Stimulated activated CD4-positive, alpha-beta T cell treated with anti-CD3 and anti-CD28 coated beads, Interleukin-4, amount 100 ng/mL, for 24 hours (primary cell): ENCODE data around the gene PKIB.
"Not testable (repeated sequence)": the region's sequence is repeated elsewhere in the genome, so short reads cannot be mapped to it uniquely, and the experiment has no call there.

Experiments used
- DNase-seq: peaks from one replicate; pipeline ENCODE4 v3.0.0-alpha.2; 2020

PKIB gene, protein sequence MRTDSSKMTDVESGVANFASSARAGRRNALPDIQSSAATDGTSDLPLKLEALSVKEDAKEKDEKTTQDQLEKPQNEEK

DNA sequence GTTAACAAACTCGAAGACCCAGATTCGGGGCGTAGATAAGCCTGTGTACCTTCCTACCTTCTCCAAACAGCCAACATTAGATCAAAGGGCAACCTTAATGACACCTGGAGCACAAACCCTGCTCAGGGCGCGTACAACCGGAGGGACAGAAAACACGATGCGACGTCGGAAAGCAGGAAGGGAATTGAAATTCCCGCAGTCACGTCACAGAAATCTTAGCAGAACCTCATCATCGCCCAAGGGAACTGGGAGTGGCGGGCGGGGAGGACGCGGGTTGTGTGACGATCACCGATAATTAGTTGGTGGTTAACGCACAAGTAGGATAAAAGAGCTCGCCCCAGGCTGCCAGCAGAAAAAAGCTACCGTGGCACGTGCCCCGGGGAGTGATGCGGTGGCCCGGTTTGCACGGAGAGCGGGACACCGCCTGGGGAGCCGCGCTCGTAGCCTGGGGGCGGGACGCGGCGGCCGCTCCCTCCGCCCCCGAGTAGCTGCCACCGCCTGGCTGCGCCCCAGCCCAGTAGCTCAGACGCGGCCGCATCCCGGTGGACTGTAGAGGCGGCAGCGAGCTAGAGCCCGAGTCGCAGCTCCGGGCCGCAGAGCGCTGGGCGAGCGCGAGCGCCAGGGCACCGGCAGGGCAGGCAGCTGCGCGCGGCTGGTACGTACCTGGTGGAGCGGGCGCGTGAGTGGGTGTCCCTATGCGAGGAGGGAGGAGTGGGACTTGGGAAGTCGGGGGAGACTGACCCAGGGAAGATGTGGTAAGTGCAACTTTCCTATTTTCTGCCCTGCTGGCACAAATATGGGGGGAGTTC lies at the start of gene PKIB:
Gene PKIB, plus strand, starts transcription at position 525 of the 809 bp plus-strand sequence. CDS start 107,390 bp downstream, outside the sequence.
- peak; percentile 30 for DNase-seq

DNA sequence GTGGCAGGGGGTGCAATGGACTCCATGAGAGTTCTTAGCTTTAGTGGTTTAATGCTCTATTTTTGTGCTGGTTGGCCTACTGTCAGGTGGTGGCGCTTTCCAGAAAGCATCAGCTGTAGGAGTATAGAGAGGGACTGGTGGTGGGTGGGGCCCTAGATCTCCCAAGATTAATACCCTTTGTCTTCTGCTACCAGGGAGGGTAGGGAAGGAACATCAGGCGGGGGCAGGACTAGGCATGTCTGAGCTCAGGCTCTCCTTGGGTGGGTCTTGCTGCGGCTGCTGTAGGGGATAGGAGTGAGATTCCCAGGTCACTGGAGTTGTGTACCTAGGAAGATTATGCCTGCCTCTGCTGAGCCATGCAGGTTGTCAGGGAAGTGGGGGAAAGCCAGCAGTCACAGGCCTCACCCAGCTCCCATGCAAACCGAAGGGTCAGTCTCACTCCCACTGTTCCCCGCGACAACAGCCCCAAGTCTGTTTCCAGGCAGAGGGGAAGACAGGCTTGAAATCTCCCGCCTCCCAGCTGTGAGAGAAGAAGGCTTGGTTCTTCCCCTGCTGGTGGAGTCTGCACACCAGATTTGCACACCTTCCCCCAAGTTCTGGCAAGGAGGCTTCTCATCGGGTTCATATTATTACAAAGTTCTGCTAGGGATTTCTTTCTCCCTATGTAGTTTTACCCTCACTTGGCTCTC lies 46.7 kb upstream of the PKIB start:
- DNase-seq: no peak

DNA sequence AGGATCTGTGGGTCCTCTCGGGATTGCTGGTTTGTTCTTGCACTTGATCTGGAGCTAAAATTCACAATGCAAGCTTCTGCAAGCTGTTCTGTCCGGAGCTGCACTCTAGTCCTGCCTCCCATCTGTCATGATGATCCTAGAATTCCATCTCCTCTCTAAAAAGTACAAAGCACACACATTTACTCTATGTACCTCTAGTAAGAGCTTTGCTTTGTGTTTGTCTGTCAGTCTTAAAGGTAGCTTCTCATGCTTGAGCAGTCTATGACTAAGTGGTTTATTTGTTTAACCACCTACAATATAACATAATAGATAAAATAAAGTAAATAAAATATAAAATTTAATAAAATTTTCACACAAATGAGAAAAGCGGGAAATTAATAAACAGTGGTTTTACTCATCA lies 46.0 kb upstream of the PKIB start:
- no peak for DNase-seq

DNA sequence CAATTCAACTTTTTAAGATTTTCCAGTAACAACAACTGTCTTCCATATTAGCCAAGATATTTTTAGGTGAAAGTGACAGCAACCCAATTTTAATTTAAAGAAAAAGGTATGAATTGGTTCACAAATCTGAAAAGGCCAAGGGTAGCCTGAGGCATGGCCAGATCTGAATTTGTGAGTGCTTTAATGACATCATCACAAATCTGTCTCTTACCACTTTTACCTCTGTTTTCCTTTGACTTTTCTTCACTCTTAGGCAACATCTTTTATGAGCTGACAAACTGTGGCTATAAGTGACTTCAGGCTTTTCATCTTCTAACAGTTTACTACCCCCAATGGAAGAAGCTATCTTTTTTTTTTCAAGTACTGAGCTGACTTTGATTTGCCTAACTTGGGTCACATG lies 44.5 kb upstream of the PKIB start:
- DNase-seq: no peak

DNA sequence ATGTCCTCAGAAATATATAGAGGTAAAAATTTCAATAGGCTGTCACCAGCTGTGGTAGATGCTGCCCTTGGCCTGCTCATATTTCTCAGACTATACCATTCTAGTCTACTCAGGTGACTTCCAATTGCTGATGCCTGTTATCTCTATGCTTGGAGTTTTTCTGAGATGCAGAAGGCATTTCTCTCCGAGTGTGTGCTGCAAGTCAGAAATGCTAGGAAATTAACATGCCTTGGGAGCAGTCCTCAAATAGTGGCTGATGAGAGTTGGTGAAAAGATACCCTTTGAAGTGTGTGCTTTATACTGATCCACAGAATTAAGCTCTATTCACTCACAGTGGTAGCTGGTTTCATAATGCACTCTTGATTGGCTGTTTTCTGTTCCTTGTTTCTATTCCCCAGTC lies 43.2 kb upstream of the PKIB start:
- DNase-seq: no peak

DNA sequence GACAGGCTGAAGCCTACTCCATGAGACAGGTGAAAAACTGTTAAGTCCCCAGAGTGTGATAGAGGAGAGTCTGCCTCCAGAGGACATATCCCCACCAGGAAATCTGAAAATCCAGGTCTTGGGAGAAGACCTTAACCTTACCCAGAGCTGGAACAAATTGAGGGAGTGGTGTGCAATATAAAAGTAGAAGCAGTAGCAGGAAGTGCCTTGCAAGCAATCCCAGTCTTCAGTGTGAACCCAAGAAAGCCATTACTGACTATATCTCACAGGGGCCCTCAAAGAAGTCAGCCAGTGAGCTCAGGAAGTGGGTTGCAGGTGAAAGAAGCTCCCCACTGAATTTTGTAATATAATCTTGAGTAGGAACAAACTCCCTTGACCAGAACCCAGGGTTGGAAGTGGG lies 41.9 kb upstream of the PKIB start:
- DNase-seq: no peak

DNA sequence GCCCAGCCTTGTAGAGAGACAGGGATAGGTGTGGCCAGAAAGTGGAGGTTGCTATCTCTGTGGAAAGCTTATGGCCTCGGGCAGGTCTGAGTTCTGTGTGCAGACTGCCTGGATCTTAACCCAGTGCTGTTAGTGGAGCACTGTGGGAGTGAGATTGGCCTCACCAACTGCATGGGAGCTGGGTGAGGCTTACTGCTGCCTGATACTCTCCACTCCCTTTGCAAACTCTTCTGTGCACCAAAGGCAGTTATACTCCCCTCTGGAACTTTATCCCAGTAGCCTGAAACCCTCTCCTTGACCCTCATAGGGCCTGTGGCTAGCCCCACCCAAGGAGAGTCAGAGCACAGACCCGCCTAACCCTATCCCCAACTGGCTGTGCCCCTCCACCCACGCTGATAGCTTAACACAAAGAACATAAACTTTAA lies 41.4 kb upstream of the PKIB start:
- no peak for DNase-seq

DNA sequence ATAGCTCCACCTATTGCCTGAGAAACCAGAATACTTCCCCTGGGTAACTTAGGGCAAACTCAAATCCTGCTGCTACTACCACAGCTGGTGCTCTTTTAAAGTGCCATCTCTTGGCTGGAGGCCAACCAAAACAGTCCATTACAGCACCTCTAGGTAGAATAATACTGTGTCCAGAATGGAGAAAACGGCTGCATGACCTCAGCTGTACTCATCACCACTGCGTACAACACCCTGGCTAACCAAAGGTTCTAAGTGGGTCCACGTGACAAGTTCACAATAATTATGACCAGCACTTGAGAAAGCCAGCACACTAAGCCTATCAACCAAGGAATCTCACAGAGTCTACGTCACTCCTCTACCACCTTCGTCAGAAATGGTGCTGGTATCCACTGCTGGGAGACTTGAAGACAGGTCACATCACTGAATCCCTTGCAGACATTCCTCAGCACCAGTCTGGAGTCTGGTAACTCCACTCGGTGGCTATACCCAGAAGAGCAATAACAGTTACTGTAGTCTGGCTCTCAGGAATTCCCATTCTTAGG lies 40.9 kb upstream of the PKIB start:
- no peak for DNase-seq

DNA sequence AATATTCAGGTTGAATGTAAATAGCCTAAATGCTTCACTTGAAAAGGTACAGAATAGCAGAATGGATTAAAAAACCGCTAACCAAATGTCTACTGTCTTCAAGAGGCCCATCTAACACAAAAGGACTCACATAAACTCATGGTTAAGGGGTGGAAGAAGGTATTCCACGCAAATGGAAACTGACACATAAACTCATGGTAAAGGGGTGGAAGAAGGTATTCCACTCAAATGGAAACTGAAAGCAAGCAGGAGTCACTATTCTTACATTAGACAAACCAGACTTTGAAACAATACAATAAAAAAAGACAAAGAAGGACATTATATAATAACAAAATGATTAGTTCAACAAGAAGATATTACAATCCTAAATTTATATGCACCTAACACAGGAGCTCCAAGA lies 38.3 kb upstream of the PKIB start:
- DNase-seq: no peak

DNA sequence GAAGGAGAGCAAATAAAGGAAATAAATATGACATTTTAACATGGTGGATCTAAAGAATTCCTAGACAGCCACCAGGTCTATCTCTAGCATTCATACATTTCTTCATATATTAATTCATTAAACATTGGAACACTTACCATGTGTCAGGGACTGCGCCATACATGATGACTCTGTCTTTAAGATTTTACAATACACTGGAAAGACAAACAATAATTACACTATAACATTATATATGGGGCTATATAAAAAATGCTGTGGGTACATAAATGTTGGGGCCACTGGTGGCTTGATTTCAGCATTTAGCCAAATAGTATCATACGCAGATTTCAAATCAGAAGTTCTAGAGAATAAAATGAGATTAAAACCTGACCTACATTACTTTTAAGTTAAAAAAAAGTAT lies 33.3 kb upstream of the PKIB start:
- DNase-seq: no peak

DNA sequence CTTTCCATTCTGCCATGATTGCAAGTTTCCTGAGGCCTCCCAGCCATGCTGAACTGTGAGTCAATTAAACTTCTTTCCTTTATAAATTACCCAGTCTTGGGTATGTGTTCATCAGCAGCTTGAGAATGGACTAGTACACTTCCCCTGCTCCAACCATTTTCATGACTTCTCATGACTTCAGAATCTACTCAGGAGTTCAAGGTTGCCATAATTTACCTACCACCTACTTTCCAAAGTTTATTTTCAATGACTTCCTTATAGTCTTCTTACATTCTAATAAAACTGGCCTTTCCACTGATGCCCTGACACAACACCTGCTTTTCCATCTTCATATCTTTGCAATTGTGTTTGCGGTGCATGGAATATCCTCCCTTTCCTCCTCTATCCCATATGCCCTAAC lies 31.2 kb upstream of the PKIB start:
- no peak for DNase-seq

DNA sequence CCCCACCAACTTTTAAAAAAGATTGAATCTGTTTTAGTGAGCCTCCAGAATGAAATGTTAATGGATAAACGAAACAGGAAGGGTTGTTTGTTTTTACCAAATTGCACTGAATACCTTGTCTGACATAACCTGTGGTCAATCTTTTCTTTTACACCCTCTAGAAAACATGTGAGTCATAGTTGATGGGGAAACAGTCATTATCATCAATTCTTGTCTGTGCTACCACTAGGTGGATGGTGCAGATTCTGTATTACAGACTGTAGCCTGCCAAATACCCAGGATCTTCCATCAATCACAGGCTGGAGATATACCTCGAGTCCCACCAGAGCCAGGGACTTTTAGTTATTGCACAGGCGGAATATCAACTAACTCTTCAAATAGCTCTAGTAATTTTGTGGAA lies 29.5 kb upstream of the PKIB start:
- DNase-seq: no peak

DNA sequence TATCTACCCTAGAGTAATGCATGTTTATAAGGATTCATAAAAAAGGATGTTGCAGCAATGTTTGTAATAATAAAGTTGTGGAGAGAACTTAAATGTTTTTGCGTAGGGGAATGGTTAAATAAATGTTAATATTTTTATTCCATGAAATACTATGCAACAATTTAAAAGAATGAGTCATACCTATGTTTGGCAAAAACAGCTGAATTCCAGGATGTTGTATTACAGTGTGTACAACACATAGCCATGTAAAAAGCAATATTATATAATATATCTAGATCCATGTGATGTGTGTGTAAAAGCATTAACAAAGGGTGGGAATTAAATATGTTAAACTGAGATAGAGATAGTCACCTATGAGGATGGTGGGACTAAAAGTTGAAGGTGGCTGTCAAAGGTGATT lies 21.1 kb upstream of the PKIB start:
- no peak for DNase-seq

DNA sequence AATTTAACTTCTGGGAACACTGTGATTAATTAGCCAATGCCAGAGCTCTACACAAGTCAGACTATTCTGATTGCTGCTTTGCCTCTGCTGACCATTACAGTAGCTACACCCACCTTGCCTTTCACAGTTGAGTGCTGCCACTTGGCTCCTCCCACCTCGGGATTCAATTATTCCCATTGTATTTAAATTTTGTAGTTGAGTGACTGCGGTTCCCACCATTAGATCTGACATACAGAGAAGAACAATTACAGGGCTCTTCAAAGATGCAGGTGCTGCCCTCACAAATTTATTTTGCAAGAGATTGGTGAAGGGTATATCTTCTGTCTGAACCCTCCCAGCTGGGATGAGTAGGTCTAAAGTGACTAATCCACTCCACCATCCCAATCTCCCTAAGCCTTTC lies 11.9 kb upstream of the PKIB start:
- DNase-seq: not testable (repeated sequence)

DNA sequence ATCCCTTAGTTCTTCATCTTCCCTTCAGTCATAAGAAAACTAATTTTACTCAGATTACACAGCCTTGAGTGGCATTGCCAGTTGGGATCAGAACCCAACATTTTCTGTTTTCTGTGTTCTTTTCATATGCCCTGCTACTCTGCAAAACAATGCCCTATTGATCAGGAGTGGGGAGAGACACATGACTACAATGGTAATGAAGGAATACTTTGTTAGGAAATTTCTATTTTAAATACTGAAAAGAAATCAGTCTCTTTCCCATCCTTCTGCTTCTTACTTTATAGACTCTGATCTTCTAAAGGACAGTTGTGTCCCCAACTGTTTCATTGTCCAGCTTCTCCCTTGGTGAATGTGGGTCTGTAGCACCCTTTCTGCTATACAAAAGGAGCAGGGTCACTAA lies 5.5 kb upstream of the PKIB start:
- DNase-seq: no peak

DNA sequence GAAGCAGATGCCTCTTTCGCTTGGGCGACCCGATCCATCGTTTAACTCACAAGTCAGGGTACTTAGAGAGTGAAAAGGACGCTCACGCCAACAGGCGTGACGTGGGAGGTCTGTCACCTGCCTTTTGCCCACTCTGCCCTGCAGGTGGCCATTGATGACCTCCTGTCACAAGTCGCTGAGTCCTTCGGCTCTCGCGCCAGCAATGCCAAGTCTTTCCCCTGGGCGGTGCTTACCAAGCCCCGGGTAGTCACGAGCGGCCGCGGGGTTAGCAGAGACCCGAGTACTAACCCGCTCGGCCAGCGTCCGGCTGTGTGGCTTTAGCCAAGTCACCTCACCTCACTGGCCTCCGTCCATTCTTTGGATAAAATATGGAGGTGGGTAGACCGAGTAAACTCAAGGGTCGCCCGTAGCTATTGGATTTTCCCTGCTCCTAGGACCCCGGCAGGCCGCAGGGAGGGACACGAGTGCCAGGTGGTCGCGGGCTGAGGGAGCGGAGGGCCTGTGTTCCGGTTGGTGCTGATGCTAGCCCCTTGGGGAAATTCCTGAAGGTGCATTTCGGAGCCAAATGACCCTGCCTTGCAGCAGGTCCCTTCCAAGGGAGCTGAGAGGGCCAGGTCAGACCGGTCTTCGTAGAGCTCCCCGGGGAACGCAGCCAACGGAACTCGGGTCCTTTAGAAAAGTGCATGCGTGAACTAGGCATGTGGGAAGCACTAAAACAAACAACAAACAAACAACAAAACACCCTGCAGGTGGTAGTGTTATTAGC lies 668 bp downstream of the PKIB start:
- peak; percentile 4 for DNase-seq

DNA sequence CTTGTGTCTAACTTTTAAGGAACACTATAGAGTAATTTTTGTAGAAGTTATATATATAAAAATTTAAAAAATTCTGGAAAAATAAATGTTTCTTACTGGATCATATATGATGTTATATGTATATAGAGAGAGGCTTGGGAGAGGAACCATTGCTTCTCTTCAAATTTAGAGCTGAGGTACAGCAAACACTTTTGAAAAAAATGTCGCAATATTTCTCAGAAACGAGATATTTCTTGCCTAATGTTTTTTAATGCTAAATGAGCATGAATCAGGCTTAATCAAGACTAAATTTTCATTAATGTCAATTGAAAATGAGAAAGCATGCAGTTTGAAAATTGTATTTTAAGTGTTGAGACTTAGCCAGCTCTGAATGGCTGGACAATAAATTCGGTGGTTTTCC lies 2.6 kb downstream of the PKIB start:
- DNase-seq: no peak

DNA sequence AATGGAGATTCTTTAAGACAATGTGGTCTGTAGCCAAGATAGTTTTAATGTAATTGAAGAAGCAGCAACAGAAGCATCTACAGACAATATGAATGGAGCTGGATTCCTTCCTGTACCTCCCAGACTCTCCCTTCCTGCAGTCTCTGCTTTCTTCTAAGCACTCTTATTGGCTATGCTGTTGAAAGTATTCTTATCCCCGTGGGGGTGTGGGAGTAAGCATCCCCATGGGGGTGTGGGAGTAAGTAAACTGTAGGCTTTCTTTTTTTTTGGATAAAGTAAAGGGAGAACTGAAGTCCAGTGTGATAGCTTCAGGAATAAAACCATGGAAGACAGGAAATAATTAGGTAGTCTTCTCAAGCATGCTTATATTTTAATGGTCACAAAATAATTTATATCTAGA lies 4.1 kb downstream of the PKIB start:
- DNase-seq: no peak

DNA sequence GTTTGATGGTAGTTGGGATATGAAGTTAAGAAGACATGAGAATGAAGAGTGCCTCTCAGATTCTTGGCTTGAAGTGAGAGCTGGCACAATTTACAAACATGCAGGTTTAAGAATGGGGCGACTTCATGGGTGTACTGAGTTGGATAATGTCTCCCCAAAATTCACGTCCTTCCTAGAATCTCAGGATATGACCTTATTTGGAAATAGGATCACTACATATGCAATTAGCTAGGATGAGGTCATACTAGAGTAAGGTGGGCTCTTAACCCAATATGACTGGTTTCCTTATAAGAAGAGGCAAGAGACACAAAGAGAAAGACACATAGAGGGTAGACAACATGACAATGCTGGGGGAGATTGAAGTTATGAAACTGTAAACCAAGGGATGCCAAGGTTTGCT lies 5.2 kb downstream of the PKIB start:
- no peak for DNase-seq

DNA sequence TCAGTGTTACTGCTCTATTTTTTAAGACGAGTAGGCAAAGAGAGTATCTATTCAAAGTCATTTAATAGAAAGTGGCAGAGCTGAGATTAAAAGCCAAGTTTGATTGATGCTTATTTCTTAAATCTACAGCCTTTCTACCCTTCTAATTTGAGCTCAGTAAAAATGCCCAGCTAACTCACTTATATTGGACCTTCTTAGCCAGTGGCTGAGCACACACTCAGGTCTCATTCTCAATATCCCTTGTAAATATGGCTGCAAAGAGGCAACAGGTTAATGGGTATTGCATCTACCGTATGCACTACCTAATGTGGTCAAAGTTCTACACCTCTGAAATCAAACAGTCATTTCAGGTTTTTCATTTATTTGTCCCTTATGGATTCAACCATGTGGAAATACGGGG lies 6.7 kb downstream of the PKIB start:
- DNase-seq: no peak

DNA sequence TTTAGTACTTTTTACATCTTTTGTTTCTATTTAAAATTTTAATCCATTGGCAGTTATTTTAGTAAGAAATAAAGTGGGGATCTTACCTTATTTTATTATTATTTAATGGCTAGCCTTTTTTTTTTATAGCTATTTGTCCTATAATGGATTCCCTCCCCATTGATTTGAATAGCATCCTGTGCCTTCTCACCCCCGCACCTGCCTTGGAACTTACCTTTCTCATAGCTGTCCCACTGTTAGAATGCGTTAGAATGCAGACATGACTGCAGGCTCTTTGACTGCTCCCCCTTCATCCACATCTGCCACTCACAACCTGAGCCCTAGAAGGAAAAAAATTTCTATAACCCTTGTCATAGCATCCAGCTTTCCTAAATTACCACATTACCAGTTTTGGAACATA lies 9.1 kb downstream of the PKIB start:
- DNase-seq: no peak

DNA sequence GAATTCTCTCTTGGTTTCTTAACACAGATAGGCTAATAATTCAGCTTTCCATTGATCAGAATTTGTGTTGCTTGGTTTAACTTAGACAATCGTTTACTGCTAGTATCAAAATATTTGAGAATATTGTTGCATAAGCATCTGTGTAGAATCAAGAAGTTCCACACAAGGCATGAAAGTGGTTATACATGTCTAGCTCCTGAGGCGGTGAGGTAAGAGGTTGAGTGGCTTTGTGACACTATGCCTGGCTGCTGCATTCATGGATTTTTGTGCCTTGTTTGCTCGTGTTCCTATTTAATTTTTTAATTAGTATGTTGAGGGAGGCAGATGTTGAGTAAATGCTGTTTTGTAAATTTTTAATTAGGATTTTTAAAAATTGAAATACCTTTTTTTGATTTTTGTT lies 10.2 kb downstream of the PKIB start:
- DNase-seq: no peak

DNA sequence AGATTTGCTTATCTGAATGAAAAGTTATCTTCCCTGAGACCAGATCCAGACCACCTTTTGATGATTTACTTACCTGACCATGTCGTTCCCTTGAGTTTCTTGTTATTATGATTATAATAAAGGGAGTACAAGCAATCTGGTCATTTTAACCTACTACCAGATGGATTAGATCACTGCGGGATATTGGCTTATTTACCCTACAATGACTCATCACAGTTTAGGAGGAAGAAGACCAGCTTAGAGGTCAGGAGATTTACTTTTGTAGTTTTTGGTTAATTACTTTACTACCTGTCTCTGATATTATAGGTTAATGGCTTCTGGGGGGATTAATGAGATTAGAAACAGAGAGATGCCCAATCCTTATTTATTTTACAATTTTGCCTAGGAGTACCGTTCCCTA lies 10.7 kb downstream of the PKIB start:
- no peak for DNase-seq
